NCI-H1048 (cell line): ENCODE data around the gene ARHGAP15.
"Not testable (repeated sequence)": the region's sequence is repeated elsewhere in the genome, so short reads cannot be mapped to it uniquely, and the experiment has no call there.

Experiments
- DNase-seq: peaks from one replicate; lab custom pipeline; 2025; lab: John Stamatoyannopoulos, UW

The ARHGAP15 gene

GRCh38 chr2:143128681-143129580 is at the start of gene ARHGAP15:
ARHGAP15 (plus strand) TSS chr2:143129419.
- DNase-seq = no peak

GRCh38 chr2:143081616-143082015 is 47.6 kb upstream of the ARHGAP15 start:
- DNase-seq = no peak

GRCh38 chr2:143083636-143084035 is 45.6 kb upstream of the ARHGAP15 start:
- DNase-seq = no peak

- no peak for DNase-seq
Measured at GRCh38 chr2:143084462-143084861, 44.8 kb upstream of the ARHGAP15 start.

- DNase-seq = no peak
Measured at GRCh38 chr2:143085125-143085784, 44.0 kb upstream of the ARHGAP15 start.

GRCh38 chr2:143087033-143087432 is 42.2 kb upstream of the ARHGAP15 start:
- DNase-seq = no peak

- DNase-seq = no peak
Measured at GRCh38 chr2:143088388-143088787, 40.8 kb upstream of the ARHGAP15 start.

- not testable (repeated sequence) for DNase-seq
Measured at GRCh38 chr2:143089520-143089919, 39.7 kb upstream of the ARHGAP15 start.

- DNase-seq = peak; percentile 52
Measured at GRCh38 chr2:143110758-143111428, 18.3 kb upstream of the ARHGAP15 start.

- no peak for DNase-seq
Measured at GRCh38 chr2:143117225-143117624, 12.0 kb upstream of the ARHGAP15 start.

- no peak for DNase-seq
Measured at GRCh38 chr2:143121079-143121478, 8.1 kb upstream of the ARHGAP15 start.

- no peak for DNase-seq
Measured at GRCh38 chr2:143121957-143122356, 7.3 kb upstream of the ARHGAP15 start.

GRCh38 chr2:143123911-143124310 is 5.3 kb upstream of the ARHGAP15 start:
- no peak for DNase-seq

GRCh38 chr2:143124445-143124844 is 4.8 kb upstream of the ARHGAP15 start:
- DNase-seq = no peak

GRCh38 chr2:143125717-143126116 is 3.5 kb upstream of the ARHGAP15 start:
- DNase-seq = no peak

- no peak for DNase-seq
Measured at GRCh38 chr2:143132355-143132754, 3.1 kb downstream of the ARHGAP15 start.

- DNase-seq = no peak
Measured at GRCh38 chr2:143133783-143134182, 4.6 kb downstream of the ARHGAP15 start.

GRCh38 chr2:143138292-143138691 is 9.1 kb downstream of the ARHGAP15 start:
- DNase-seq = no peak

- no peak for DNase-seq
Measured at GRCh38 chr2:143139835-143140393, 10.7 kb downstream of the ARHGAP15 start.

GRCh38 chr2:143140864-143141661 is 11.8 kb downstream of the ARHGAP15 start:
- no peak for DNase-seq

- DNase-seq = no peak
Measured at GRCh38 chr2:143142598-143142997, 13.4 kb downstream of the ARHGAP15 start.
